Endodermal cell (in vitro differentiated cells): ENCODE measurements around the gene CFP. TPM values are rescaled to one million over a fixed set of nuclear protein-coding genes. Genes with fewer than 3 reads are reported as not detected.
A peak's percentile ranks its signal among the peaks of the same experiment; 100 is the strongest.

Experiments
- DNase-seq: peaks from one replicate; pipeline ENCODE4 v3.0.0-alpha.2; 2017
- H3K27ac ChIP-seq: 2 replicates; pipeline ENCODE4 v1.5.1; 2013; ENCODE audit warnings: mild to moderate bottlenecking, low read depth, low read length, moderate library complexity
- H3K27me3 ChIP-seq: 2 replicates; pipeline ENCODE4 v1.6.1; 2013; ENCODE audit warnings: mild to moderate bottlenecking, low read length, moderate library complexity; ENCODE audit not compliant: insufficient read depth, control insufficient read depth, poor library complexity, severe bottlenecking
- H3K36me3 ChIP-seq: 2 replicates; pipeline ENCODE4 v1.7.0; 2013; ENCODE audit warnings: mild to moderate bottlenecking, low read length, moderate library complexity; ENCODE audit not compliant: control insufficient read depth, insufficient read depth
- H3K4me1 ChIP-seq: one replicate; pipeline ENCODE4 v1.7.0; 2013; ENCODE audit warnings: low read length; ENCODE audit not compliant: control insufficient read depth, insufficient read depth
- H3K4me3 ChIP-seq: 2 replicates; pipeline ENCODE4 v1.5.1; 2013; ENCODE audit warnings: mild to moderate bottlenecking, low read length, moderate library complexity
- H3K9ac ChIP-seq: 2 replicates; pipeline ENCODE4 v1.6.1; 2013; ENCODE audit warnings: mild to moderate bottlenecking, low read length, moderate library complexity; ENCODE audit not compliant: poor library complexity, severe bottlenecking; ENCODE audit errors: extremely low read depth
- H3K9me3 ChIP-seq: 2 replicates; pipeline ENCODE4 v1.6.1; 2013; ENCODE audit warnings: mild to moderate bottlenecking, low read length, moderate library complexity; ENCODE audit not compliant: control insufficient read depth
- H3K27ac Mint-ChIP-seq: 2 replicates; pipeline ENCODE4 v1.8.0; 2020; ENCODE audit warnings: mixed read lengths
- H3K27me3 Mint-ChIP-seq: 2 replicates; pipeline ENCODE4 v1.8.0; 2021; ENCODE audit warnings: mild to moderate bottlenecking, mixed read lengths; ENCODE audit not compliant: insufficient read depth
- H3K36me3 Mint-ChIP-seq: 2 replicates; pipeline ENCODE4 v1.8.0; 2020; ENCODE audit warnings: low read depth, mixed read lengths
- H3K4me1 Mint-ChIP-seq: 2 replicates; pipeline ENCODE4 v1.8.0; 2020; ENCODE audit warnings: mixed read lengths
- H3K4me3 Mint-ChIP-seq: 2 replicates; pipeline ENCODE4 v1.8.0; 2020; ENCODE audit warnings: mild to moderate bottlenecking, moderate library complexity, mixed read lengths
- H3K9me3 Mint-ChIP-seq: 2 replicates; pipeline ENCODE4 v1.8.0; 2020; ENCODE audit warnings: mild to moderate bottlenecking, mixed read lengths
- CTCF ChIP-seq: fragments of 200-600 bp; sonication (generic); conservative IDR thresholded peaks from 2 replicates; pipeline ENCODE4 v1.5.0; 2021; ENCODE audit warnings: antibody characterized with exemption, mild to moderate bottlenecking
- WGBS, 2 experiments: methylation state at CpG; one replicate each; pipeline versions ENCODE4 v1.1.5 to v1.1.7; 2013; ENCODE audit warnings: missing lambda C conversion rate in 2 of 2, mixed read lengths in 1 of 2; ENCODE audit not compliant: insufficient coverage in 1 of 2, insufficient read length in 1 of 2; 5-methylcytosine and 5-hydroxymethylcytosine counted together
- total RNA-seq, 2 donors: library from RNA; stranded (reverse); fragmentation: NEBNext Ultra II Directional in 1 of 2; extraction: Animal tissue kit (Norgen Biotek cat#: 25700) in 1 of 2; gene quantifications; 2 replicates in 1 of 2; 3 replicates in 1 of 2; pipeline ENCODE4 v1.2.1, GENCODE V29; 2021

Gene CFP
- total RNA-seq, 2 donors from 2014 or later, result 3.2 to 4.6 TPM

- H3K36me3 Mint-ChIP-seq, result peaks cover 21% of the 10 kb centered on the region
- H3K4me1 Mint-ChIP-seq, result peaks cover 13% of the 10 kb centered on the region
- 66 to 80% methylated on average over 1 to 3 of the region's 8 CpGs for WGBS, 2 experiments
- Histone ChIP-seq H3K4me1 (no peaks in the 10 kb centered on the region), H3K27ac (no peak overlapping the region), H3K36me3 (peaks cover 10% of the 10 kb centered on the region), H3K27me3 (no peaks in the 10 kb centered on the region), H3K9me3 (no peaks in the 10 kb centered on the region), H3K4me3 (peak overlapping the region; percentile 73), H3K9ac (peak overlapping the region; percentile 11)
- TF ChIP-seq CTCF, result no peak
- peak overlapping the region; percentile 71 for H3K4me3 Mint-ChIP-seq
- peak overlapping the region; percentile 80 for H3K27ac Mint-ChIP-seq
- DNase-seq, result no peak
- no peaks in the 10 kb centered on the region for H3K27me3 Mint-ChIP-seq
- peaks cover 70% of the 10 kb centered on the region for H3K9me3 Mint-ChIP-seq
These were observed 19.5 kb upstream of the CFP start for GRCh38 chrX:47649271-47649670.

GRCh38 chrX:47648376-47648775 is 18.6 kb upstream of the CFP start:
- Histone ChIP-seq H3K27me3 (no peaks in the 10 kb centered on the region), H3K27ac (no peak overlapping the region), H3K9ac (no peak overlapping the region), H3K9me3 (no peaks in the 10 kb centered on the region), H3K36me3 (peaks cover 4% of the 10 kb centered on the region), H3K4me1 (no peaks in the 10 kb centered on the region), H3K4me3 (no peak overlapping the region)
- no peak for DNase-seq
- Mint-ChIP-seq H3K36me3 (peaks cover 18% of the 10 kb centered on the region), H3K27ac (no peak overlapping the region), H3K4me3 (peak overlapping the region; percentile 71), H3K9me3 (peaks cover 73% of the 10 kb centered on the region), H3K27me3 (no peaks in the 10 kb centered on the region), H3K4me1 (peaks cover 13% of the 10 kb centered on the region)
- no peak for TF ChIP-seq CTCF
- WGBS, 2 experiments, result 91% methylated on average over 1 of the region's 2 CpGs; no CpG with 5 or more reads in 1 of the 2 experiments

GRCh38 chrX:47646636-47647035 is 16.9 kb upstream of the CFP start:
- Histone ChIP-seq H3K9ac (no peak overlapping the region), H3K9me3 (peaks cover under 1% of the 10 kb centered on the region), H3K36me3 (peaks cover 4% of the 10 kb centered on the region), H3K27me3 (no peaks in the 10 kb centered on the region), H3K4me1 (no peaks in the 10 kb centered on the region), H3K4me3 (no peak overlapping the region), H3K27ac (no peak overlapping the region)
- H3K27ac Mint-ChIP-seq, result no peak overlapping the region
- TF ChIP-seq CTCF, result no peak
- WGBS, 2 experiments, result 85 to 90% methylated on average over 3 to 5 of the region's 6 CpGs
- no peak overlapping the region for H3K4me3 Mint-ChIP-seq
- no peaks in the 10 kb centered on the region for H3K27me3 Mint-ChIP-seq
- peaks cover 13% of the 10 kb centered on the region for H3K4me1 Mint-ChIP-seq
- DNase-seq, result no peak
- H3K9me3 Mint-ChIP-seq, result peaks cover 73% of the 10 kb centered on the region
- H3K36me3 Mint-ChIP-seq, result peaks cover 21% of the 10 kb centered on the region
